Suprapubic skin (tissue), 4 donors: Measurements from ENCODE around the gene UPF1. TPM values are rescaled to one million over a fixed set of nuclear protein-coding genes. Genes with fewer than 3 reads are reported as not detected.

Experiments
- DNase-seq, 2 donors: peaks; one replicate each; pipeline ENCODE4 v3.0.0-alpha.2; 2019; ENCODE audit warnings: low spot score in 2 of 2
- H3K27ac ChIP-seq: fragments of 200-600 bp; sonication (generic); one replicate; pipeline ENCODE4 v1.5.1; 2019
- H3K27me3 ChIP-seq: fragments of 200-600 bp; sonication (generic); one replicate; pipeline ENCODE4 v1.5.1; 2019
- H3K36me3 ChIP-seq: fragments of 200-600 bp; sonication (generic); one replicate; pipeline ENCODE4 v1.5.1; 2019
- H3K4me1 ChIP-seq: fragments of 200-600 bp; sonication (generic); one replicate; pipeline ENCODE4 v1.5.1; 2019
- H3K4me3 ChIP-seq: fragments of 200-600 bp; sonication (generic); one replicate; pipeline ENCODE4 v1.5.1; 2019; ENCODE audit warnings: mild to moderate bottlenecking
- H3K9me3 ChIP-seq: fragments of 200-600 bp; sonication (generic); one replicate; pipeline ENCODE4 v1.5.1; 2019
- CTCF ChIP-seq, 2 donors: fragments of 200-600 bp in 1 of 2; fragments of 450-650 bp in 1 of 2; sonication (generic) in 1 of 2; IDR thresholded peaks; one replicate each; pipeline ENCODE4 v1.5.1; 2016 to 2019; ENCODE audit warnings: antibody characterized with exemption in 2 of 2, mild to moderate bottlenecking in 1 of 2, moderate library complexity in 1 of 2
- EP300 ChIP-seq: sonication (generic); formaldehyde crosslinking; IDR thresholded peaks from one replicate; pipeline ENCODE4 v1.6.1; 2017; ENCODE audit warnings: antibody characterized with exemption
- POLR2A ChIP-seq, 2 donors: fragments of 450-650 bp; IDR thresholded peaks; one replicate each; pipeline ENCODE4 v1.6.1; 2017; ENCODE audit warnings: antibody characterized with exemption in 2 of 2, mild to moderate bottlenecking in 2 of 2, moderate library complexity in 2 of 2
- POLR2AphosphoS5 ChIP-seq, 3 donors: sonication (generic); formaldehyde crosslinking; IDR thresholded peaks; one replicate each; pipeline ENCODE4 v1.6.1; 2017; ENCODE audit warnings: antibody characterized with exemption in 3 of 3
- WGBS: methylation state at CpG from one replicate; pipeline ENCODE4 v1.1.5; 2018; 5-methylcytosine and 5-hydroxymethylcytosine counted together
- total RNA-seq, 4 donors: library from RNA; depleted of rRNA; stranded (reverse); fragments of >200 nt; gene quantifications; one replicate each; pipeline ENCODE4 v1.1.0, GENCODE V29; 2016

UPF1 gene
- total RNA-seq, 4 donors from 2014 or later: 74.7 to 160 (median 99.2) TPM

GRCh38 chr19:18800636-18801035 is 31.1 kb upstream of the UPF1 start:
- Histone ChIP-seq H3K27ac (no peak overlapping the region), H3K4me1 (peaks cover 3% of the 10 kb centered on the region), H3K4me3 (no peak overlapping the region), H3K36me3 (no peaks in the 10 kb centered on the region), H3K27me3 (peaks cover 39% of the 10 kb centered on the region), H3K9me3 (no peaks in the 10 kb centered on the region)
- no peak for TF ChIP-seq CTCF (IDR thresholded peaks at IDR 0.05)
- no peak for TF ChIP-seq EP300
- no peak for TF ChIP-seq POLR2A (IDR thresholded peaks at IDR 0.05)
- no peak for TF ChIP-seq POLR2AphosphoS5 (IDR thresholded peaks at IDR 0.05)
- 89% methylated on average over 4 of the region's 10 CpGs for WGBS
- DNase-seq: no peak

GRCh38 chr19:18802354-18802753 is 29.4 kb upstream of the UPF1 start:
- TF ChIP-seq EP300: no peak
- no peak for TF ChIP-seq POLR2A (IDR thresholded peaks at IDR 0.05)
- TF ChIP-seq POLR2AphosphoS5 (IDR thresholded peaks at IDR 0.05): no peak
- no peak for TF ChIP-seq CTCF (IDR thresholded peaks at IDR 0.05)
- 79% methylated on average over 8 of the region's 11 CpGs for WGBS
- Histone ChIP-seq H3K27ac (no peak overlapping the region), H3K9me3 (no peaks in the 10 kb centered on the region), H3K36me3 (no peaks in the 10 kb centered on the region), H3K4me3 (no peak overlapping the region), H3K4me1 (no peaks in the 10 kb centered on the region), H3K27me3 (peaks cover 33% of the 10 kb centered on the region)
- DNase-seq: no peak

- Histone ChIP-seq H3K27ac (no peak overlapping the region), H3K4me3 (no peak overlapping the region), H3K4me1 (peaks cover 4% of the 10 kb centered on the region), H3K36me3 (no peaks in the 10 kb centered on the region), H3K9me3 (no peaks in the 10 kb centered on the region), H3K27me3 (peaks cover 22% of the 10 kb centered on the region)
- TF ChIP-seq EP300 (no peak), CTCF (IDR thresholded peaks at IDR 0.05) (no peak), POLR2A (IDR thresholded peaks at IDR 0.05) (no peak), POLR2AphosphoS5 (IDR thresholded peaks at IDR 0.05) (no peak)
- no peak for DNase-seq
- 90% methylated on average over 5 of the region's 5 CpGs for WGBS
Measured at GRCh38 chr19:18803550-18804138, 28.1 kb upstream of the UPF1 start.

- no peak overlapping the region for H3K27ac ChIP-seq
- H3K27me3 ChIP-seq: peaks cover 17% of the 10 kb centered on the region
- H3K4me3 ChIP-seq: no peak overlapping the region
- no peak for TF ChIP-seq POLR2A (IDR thresholded peaks at IDR 0.05)
- TF ChIP-seq EP300: no peak
- TF ChIP-seq CTCF (IDR thresholded peaks at IDR 0.05): no peak
- no peak for TF ChIP-seq POLR2AphosphoS5 (IDR thresholded peaks at IDR 0.05)
- peaks cover 9% of the 10 kb centered on the region for H3K4me1 ChIP-seq
- no peak for DNase-seq
- no peaks in the 10 kb centered on the region for H3K36me3 ChIP-seq
- WGBS: 93% methylated on average over 13 of the region's 15 CpGs
- H3K9me3 ChIP-seq: no peaks in the 10 kb centered on the region
Measured at GRCh38 chr19:18804139-18804601, 27.6 kb upstream of the UPF1 start.

- no peak for DNase-seq
- WGBS: 100% methylated on average over 1 of the region's 8 CpGs
- H3K27me3 ChIP-seq: peaks cover 17% of the 10 kb centered on the region
Measured at GRCh38 chr19:18804643-18805042, 27.1 kb upstream of the UPF1 start.

GRCh38 chr19:18807861-18808331 is 23.9 kb upstream of the UPF1 start:
- DNase-seq: peak in 1 of 2 donors; percentile 74
- H3K27me3 ChIP-seq: peaks cover 3% of the 10 kb centered on the region
- peaks cover 20% of the 10 kb centered on the region for H3K4me1 ChIP-seq
- H3K4me3 ChIP-seq: no peak overlapping the region
- no peaks in the 10 kb centered on the region for H3K9me3 ChIP-seq
- H3K27ac ChIP-seq: peak overlapping the region; percentile 41
- TF ChIP-seq EP300 (no peak), POLR2A (IDR thresholded peaks at IDR 0.05) (no peak), CTCF (IDR thresholded peaks at IDR 0.05) (no peak), POLR2AphosphoS5 (IDR thresholded peaks at IDR 0.05) (no peak)
- H3K36me3 ChIP-seq: no peaks in the 10 kb centered on the region
- WGBS: 76% methylated on average over 14 of the region's 19 CpGs

More at GRCh38 chr19:18804643-18805042, 27.1 kb upstream of the UPF1 start:
- H3K36me3 ChIP-seq: no peaks in the 10 kb centered on the region
- H3K27ac ChIP-seq: no peak overlapping the region
- no peak for TF ChIP-seq EP300
- H3K9me3 ChIP-seq: no peaks in the 10 kb centered on the region
- no peak overlapping the region for H3K4me3 ChIP-seq
- H3K4me1 ChIP-seq: peaks cover 14% of the 10 kb centered on the region
